ENCODE results near the gene NUP88. TPM values are rescaled to one million over a fixed set of nuclear protein-coding genes. Genes with fewer than 3 reads are reported as not detected.

NUP88 gene
- total and polyA plus RNA-seq, 8 donors = 29.8 to 185 (median 80.3) TPM

GRCh38 chr17:5352681-5353289, 66.7 kb downstream of the NUP88 start:
- Histone ChIP-seq H3K4me3 (no peak overlapping the region), H3K27me3 (no peaks in the 10 kb centered on the region), H3K4me1 (no peaks in the 10 kb centered on the region), H3K27ac (no peak overlapping the region), H3K9me3 (no peaks in the 10 kb centered on the region), H3K36me3 (peaks cover 38 to 100% (median 99%) of the 10 kb centered on the region in 4 donors)
- 85 to 96% (median 92%) methylated on average over 4 of the region's 4 CpGs for WGBS, 5 donors
- intact Hi-C loops (cut with DNase I; ENCODE audit: low total_unique reads) = no loop called here
- no peak for TF ChIP-seq POLR2A (IDR thresholded peaks at IDR 0.05)
- no peak for DNase-seq

- no peaks in the 10 kb centered on the region for H3K9me3 ChIP-seq
- H3K27ac ChIP-seq = no peak overlapping the region
- WGBS, 5 donors = 94 to 96% (median 94%) methylated on average over 9 of the region's 9 CpGs
- no peak for DNase-seq
- no peak overlapping the region for H3K4me3 ChIP-seq
- peaks cover 13 to 70% (median 62%) of the 10 kb centered on the region in 4 donors for H3K36me3 ChIP-seq
- no peaks in the 10 kb centered on the region for H3K4me1 ChIP-seq
- H3K27me3 ChIP-seq = no peaks in the 10 kb centered on the region
- intact Hi-C loops (cut with DNase I; ENCODE audit: low total_unique reads) = no loop called here
- no peak for TF ChIP-seq POLR2AphosphoS5 (IDR thresholded peaks at IDR 0.05)
- no peak for TF ChIP-seq CTCF (IDR thresholded peaks at IDR 0.05)
Observed at GRCh38 chr17:5344914-5345313, 74.5 kb downstream of the NUP88 start.

Other genes with a start within 250 kb of the NUP88 start
- 10 to 100 TPM in 2 of 5 donors, 1 to 10 TPM in 3; 5.8 to 73.5 (median 10.0) TPM for gene ZNF594, start 227.8 kb downstream of the NUP88 start, total RNA-seq
- gene ZNF594, start 227.8 kb downstream of the NUP88 start, polyA plus RNA-seq = 1 to 10 TPM in 1 of 3 donors, under 1 TPM in 1, not detected in 1; 0.56 to 1.1 TPM
- gene SCIMP, start 184.8 kb downstream of the NUP88 start, total RNA-seq = 1 to 10 TPM in 1 of 5 donors, under 1 TPM in 1, not detected in 3; 0.72 to 1.1 TPM
- gene SCIMP, start 184.8 kb downstream of the NUP88 start, polyA plus RNA-seq = 1 to 10 TPM in 1 of 3 donors, under 1 TPM in 1, not detected in 1; 0.62 to 2.1 TPM
- 10 to 100 TPM; 14.0 to 89.7 (median 44.9) TPM for gene RABEP1, start 137.4 kb downstream of the NUP88 start, total RNA-seq
- 10 to 100 TPM; 12.1 to 15.5 (median 15.3) TPM for gene RABEP1, start 137.4 kb downstream of the NUP88 start, polyA plus RNA-seq
- 10 to 100 TPM in 4 of 5 donors, 1 to 10 TPM in 1; 8.1 to 81.1 (median 61.2) TPM for gene RPAIN, start 520 bp upstream of the NUP88 start, total RNA-seq
- gene RPAIN, start 520 bp upstream of the NUP88 start, polyA plus RNA-seq = 10 to 100 TPM; 32.2 to 35.1 (median 34.7) TPM
- 100 to 1,000 TPM in 2 of 5 donors, 10 to 100 TPM in 3; 26.8 to 320 (median 73.3) TPM for gene C1QBP, start 19.5 kb upstream of the NUP88 start, total RNA-seq
- gene C1QBP, start 19.5 kb upstream of the NUP88 start, polyA plus RNA-seq = 100 to 1,000 TPM in 2 of 3 donors, 10 to 100 TPM in 1; 79.6 to 120 (median 111) TPM
- gene DHX33, start 49.3 kb upstream of the NUP88 start, total RNA-seq = 10 to 100 TPM in 3 of 5 donors, 1 to 10 TPM in 1, under 1 TPM in 1; 0.58 to 13.3 (median 12.1) TPM
- 1 to 10 TPM; 3.5 to 4.4 (median 4.2) TPM for gene DHX33, start 49.3 kb upstream of the NUP88 start, polyA plus RNA-seq
- gene DERL2, start 66.5 kb upstream of the NUP88 start, total RNA-seq = 10 to 100 TPM in 3 of 5 donors, 1 to 10 TPM in 2; 5.8 to 61.8 (median 43.9) TPM
- gene DERL2, start 66.5 kb upstream of the NUP88 start, polyA plus RNA-seq = 10 to 100 TPM; 25.4 to 65.4 (median 43.5) TPM
- 10 to 100 TPM in 4 of 5 donors, not detected in 1; 13.6 to 43.3 (median 17.2) TPM for gene MIS12, start 66.9 kb upstream of the NUP88 start, total RNA-seq
- 10 to 100 TPM in 1 of 3 donors, 1 to 10 TPM in 2; 7.5 to 10.9 (median 8.5) TPM for gene MIS12, start 66.9 kb upstream of the NUP88 start, polyA plus RNA-seq
- 10 to 100 TPM; 17.8 to 83.7 (median 38.4) TPM for gene NLRP1, start 164.8 kb upstream of the NUP88 start, total RNA-seq
- 10 to 100 TPM in 2 of 3 donors, 1 to 10 TPM in 1; 9.0 to 14.2 (median 11.1) TPM for gene NLRP1, start 164.8 kb upstream of the NUP88 start, polyA plus RNA-seq